ENCODE measurements around the gene SNRPD3.

SNRPD3 gene

DNA sequence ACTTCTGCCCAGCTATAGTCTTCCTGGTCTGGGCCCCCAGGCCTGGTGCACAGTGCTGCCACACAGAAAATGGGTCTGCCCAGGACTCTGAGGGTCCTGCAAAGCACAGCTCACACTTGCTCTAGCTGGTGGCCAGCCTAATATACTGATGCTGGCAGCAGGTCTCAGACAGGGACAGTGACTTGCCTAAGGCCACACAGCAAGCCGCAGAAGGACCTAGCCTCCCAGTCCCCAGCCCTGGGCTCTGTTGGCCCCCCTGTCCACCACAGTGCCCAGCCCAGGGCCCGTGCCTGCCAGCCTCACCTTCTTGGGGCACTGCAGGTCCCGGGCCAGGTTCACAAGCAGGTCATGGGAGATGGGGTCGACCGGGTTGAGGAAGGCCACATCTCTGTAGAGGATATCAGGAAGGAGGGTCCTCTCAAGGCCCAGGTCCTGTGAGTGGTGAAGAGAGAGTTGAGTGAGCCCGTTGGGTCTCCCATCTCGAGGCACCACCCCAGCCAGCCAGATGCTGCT lies 33.8 kb downstream of the SNRPD3 start:
- no peak overlapping the region for H3K27ac ChIP-seq
- TF ChIP-seq ZFX (IDR thresholded peaks at IDR 0.05): no peak
- TF ChIP-seq, protein P1, sequence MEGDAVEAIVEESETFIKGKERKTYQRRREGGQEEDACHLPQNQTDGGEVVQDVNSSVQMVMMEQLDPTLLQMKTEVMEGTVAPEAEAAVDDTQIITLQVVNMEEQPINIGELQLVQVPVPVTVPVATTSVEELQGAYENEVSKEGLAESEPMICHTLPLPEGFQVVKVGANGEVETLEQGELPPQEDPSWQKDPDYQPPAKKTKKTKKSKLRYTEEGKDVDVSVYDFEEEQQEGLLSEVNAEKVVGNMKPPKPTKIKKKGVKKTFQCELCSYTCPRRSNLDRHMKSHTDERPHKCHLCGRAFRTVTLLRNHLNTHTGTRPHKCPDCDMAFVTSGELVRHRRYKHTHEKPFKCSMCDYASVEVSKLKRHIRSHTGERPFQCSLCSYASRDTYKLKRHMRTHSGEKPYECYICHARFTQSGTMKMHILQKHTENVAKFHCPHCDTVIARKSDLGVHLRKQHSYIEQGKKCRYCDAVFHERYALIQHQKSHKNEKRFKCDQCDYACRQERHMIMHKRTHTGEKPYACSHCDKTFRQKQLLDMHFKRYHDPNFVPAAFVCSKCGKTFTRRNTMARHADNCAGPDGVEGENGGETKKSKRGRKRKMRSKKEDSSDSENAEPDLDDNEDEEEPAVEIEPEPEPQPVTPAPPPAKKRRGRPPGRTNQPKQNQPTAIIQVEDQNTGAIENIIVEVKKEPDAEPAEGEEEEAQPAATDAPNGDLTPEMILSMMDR (conservative IDR thresholded peaks at IDR 0.05): no peak

DNA sequence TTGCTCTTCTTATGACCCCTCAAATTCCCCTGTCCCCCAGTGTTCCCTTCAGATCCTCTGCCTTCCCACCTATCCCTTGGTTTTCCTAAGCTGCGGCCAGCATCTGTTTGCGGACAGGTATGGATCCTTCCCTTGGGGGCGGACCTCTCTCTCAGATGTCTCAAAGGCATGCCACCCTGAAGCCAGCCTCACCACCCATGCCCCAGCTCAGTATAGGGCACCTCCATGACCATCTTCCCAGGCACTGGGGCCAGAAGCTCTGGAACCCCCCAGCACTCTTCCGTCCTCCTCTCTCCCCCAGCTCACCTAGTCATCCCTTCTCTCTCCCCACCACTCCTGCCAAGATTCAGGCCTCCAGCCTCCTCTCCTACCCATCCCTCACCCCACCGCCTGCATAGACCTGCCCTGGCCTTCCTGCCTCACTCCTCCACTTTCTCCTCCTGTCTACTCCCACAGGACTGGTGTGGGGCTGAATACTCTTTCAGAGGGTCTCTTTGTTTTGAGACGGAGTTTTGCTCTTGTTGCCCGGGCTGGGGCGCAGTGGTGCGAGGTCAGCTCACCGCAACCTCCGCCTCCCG lies 34.9 kb downstream of the SNRPD3 start:
- TF ChIP-seq ZFX (IDR thresholded peaks at IDR 0.05): no peak
- TF ChIP-seq, protein P1 (conservative IDR thresholded peaks at IDR 0.05): no peak
- no peak overlapping the region for H3K27ac ChIP-seq

- TF ChIP-seq, protein P1 (conservative IDR thresholded peaks at IDR 0.05): no peak
- no peak for TF ChIP-seq ZFX (IDR thresholded peaks at IDR 0.05)
- peak overlapping the region; percentile 97 for H3K27ac ChIP-seq
Measured at GRCh38 chr22:24591286-24591830, 35.6 kb downstream of the SNRPD3 start.

DNA sequence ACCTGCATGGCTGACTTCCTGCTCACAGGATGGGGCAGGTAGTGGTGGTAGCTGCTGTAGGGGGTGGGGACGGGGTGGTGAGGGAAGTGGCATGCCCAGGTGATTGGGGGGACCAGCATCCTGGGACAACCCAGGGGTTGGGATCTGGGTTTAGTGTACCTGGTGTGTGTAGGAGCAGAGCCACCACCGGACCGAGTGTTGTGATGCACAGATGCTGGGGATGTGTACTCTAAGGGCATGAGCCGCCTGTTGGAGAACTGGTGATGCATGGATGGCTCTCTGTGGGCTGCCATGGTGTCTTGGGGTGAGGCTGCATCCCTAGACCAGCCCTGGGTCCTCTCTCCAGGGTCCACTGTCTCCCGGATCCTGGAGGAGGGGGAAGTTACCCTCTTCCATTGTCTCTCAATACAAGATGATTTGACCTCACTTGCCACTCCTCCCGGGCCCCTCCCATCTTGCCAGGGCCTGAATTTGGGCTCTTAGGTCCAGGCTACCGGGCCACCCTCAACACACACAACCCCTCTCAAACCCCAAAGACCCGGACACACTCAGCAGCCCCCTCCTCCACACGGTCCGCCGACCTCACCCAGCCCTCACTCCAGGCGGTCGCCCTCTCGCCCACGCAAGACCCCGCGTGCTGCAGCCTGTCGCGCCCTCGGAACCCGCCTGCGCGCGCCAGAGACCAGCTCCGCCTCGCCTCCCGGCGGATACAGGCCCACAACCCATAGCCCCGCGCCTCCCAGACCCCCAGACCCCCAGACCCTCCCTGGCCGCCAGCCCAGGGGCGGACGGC lies 36.5 kb downstream of the SNRPD3 start:
- H3K27ac ChIP-seq: peak overlapping the region; percentile 97
- TF ChIP-seq, protein P1 (conservative IDR thresholded peaks at IDR 0.05): no peak
- TF ChIP-seq ZFX (IDR thresholded peaks at IDR 0.05): no peak

DNA sequence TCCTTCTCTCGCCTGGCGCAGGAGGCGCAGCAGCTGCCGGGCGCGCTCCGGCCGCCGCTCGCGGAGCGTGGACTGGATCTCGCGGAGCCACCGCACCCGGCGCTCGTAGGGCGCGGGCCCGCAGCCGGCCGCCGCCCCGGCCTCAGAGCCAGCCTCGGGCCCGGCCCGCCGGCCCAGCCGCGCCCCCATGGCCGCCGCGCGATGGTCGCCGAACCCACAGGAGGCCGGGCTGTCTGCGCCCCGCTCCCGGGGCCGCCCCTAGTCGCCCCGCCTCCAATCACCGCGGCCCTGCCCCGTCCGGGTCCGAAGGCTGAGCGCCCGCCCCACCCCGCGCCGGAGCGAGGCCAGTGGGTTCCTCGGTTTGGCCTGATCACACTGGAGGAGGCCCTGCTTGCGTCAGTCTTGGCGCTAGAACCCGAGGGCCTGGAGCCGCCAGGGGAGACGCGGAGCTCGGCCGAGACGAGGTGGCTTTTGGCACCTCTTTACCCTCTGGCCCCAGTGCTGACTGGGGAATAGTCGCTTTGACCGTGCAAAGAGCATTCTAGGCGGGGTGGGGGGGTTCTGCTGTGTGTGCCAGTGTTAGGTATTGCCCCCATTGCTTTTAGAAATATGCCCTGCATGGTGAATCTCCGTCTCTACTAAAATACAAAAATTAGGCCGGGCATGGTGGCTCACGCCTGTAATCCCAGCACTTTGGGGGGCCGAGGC lies 37.2 kb downstream of the SNRPD3 start, which contains the start of gene LRRC75B:
LRRC75B (minus strand) TSS at position 223 of the 708 bp plus-strand sequence; CDS start at position 189, 34 bp downstream.
- peak; percentile 67; the same call in 1 of the 2 replicates for TF ChIP-seq ZFX (IDR thresholded peaks at IDR 0.05)
- TF ChIP-seq, protein P1 (conservative IDR thresholded peaks at IDR 0.05): no peak
- H3K27ac ChIP-seq: peak within 1 kb of the TSS; percentile 97

DNA sequence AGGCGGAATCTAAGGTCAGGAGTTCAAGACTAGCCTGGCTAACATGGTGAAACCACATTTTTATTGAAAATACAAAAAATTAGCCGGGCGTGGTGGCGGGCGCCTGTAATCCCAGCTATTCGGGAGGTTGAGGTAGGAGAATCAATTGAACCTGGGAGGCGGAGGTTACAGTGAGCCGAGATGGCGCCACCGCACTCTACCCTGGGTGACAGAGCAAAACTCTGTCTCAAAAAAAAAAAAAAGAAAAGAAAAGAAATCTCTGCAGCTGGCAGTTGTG lies 37.7 kb downstream of the SNRPD3 start:
- H3K27ac ChIP-seq: peak overlapping the region; percentile 97

GRCh38 chr22:24593836-24594568 lies 38.2 kb downstream of the SNRPD3 start:
- no peak for TF ChIP-seq ZFX (IDR thresholded peaks at IDR 0.05)
- TF ChIP-seq, protein P1 (conservative IDR thresholded peaks at IDR 0.05): no peak
- peak overlapping the region; percentile 97 for H3K27ac ChIP-seq
